H1 (cell line): ENCODE results near the gene SEC14L3. TPM values are rescaled to one million over a fixed set of nuclear protein-coding genes. Genes with fewer than 3 reads are reported as not detected.

Experiments
- TAF1 ChIP-seq: IDR thresholded peaks from 2 replicates; pipeline ENCODE4 v1.6.1; 2011; ENCODE audit warnings: mild to moderate bottlenecking, low read depth, low read length
- polyA plus RNA-seq, 7 experiments: library from polyadenylated mRNA; depleted of rRNA in 3 of 7; stranded (reverse) in 5 of 7; unstranded in 2 of 7; fragments of >200 nt in 5 of 7; fragments of 200-250 nt in 2 of 7; gene quantifications; 1 replicate in 5 of 7; 2 replicates in 1 of 7; 4 replicates in 1 of 7; pipeline versions ENCODE4 v1.2.1 to v1.2.3, GENCODE V29; 2011 to 2013; ENCODE audit warnings: missing spikeins in 2 of 7, mixed read lengths in 2 of 7
- total RNA-seq: library from RNA; stranded (reverse); fragmentation: NEBNext Ultra II Directional; extraction: Animal tissue kit (Norgen Biotek cat#: 25700); gene quantifications from 2 replicates; pipeline ENCODE4 v1.2.1, GENCODE V29; 2021

Gene SEC14L3
- total and polyA plus RNA-seq, 2 of the 8 experiments (the other 6 are each of a cell fraction or from before 2014, with no cell fraction given), result not detected

DNA sequence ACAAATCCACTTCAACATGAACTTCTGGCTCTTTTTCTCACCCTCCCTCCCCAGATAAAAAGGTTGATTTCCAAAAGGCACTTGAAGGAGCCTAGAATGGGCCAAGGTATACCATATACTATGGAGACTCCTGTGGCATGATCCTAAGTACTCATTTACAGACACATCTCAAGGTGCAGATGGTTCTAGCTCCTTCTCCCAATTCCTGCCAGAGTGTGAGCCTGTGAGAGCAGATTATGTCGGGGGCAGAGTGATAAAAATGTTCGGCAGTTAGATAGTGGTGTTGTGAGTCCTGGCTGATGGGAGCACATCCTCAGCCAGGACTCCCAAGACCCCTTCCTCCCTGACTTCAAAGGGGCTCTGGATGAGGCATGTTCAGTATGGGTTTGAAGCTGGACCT lies 8.2 kb upstream of the SEC14L3 start (continued):
- TF ChIP-seq TAF1, result no peak
